ENCODE measurements around the gene UCHL1.

UCHL1 gene

DNA sequence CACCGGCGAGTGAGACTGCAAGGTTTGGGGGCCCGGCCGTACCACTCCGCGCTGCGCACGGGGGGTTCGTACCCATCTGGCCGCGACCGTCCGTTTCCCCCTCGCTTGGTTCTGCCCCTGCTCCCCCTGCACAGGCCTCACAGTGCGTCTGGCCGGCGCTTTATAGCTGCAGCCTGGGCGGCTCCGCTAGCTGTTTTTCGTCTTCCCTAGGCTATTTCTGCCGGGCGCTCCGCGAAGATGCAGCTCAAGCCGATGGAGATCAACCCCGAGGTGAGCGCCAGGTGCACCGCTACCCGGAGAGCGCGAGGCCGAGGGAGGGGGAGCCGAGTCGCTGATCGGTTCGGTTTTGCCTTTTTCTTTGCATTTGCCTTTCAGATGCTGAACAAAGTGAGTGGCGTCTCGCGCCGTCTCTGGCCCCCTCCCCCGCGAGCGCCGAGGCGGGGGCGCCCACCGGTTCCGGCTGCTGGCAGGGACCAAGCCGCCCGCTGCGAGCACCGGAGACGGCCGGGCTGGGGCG lies at the start of gene UCHL1:
UCHL1 (plus strand) TSS at position 189 of the 517 bp plus-strand sequence; CDS start at position 238, 49 bp downstream.
- no peak for DNase-seq (ENCODE audit: low spot score)

DNA sequence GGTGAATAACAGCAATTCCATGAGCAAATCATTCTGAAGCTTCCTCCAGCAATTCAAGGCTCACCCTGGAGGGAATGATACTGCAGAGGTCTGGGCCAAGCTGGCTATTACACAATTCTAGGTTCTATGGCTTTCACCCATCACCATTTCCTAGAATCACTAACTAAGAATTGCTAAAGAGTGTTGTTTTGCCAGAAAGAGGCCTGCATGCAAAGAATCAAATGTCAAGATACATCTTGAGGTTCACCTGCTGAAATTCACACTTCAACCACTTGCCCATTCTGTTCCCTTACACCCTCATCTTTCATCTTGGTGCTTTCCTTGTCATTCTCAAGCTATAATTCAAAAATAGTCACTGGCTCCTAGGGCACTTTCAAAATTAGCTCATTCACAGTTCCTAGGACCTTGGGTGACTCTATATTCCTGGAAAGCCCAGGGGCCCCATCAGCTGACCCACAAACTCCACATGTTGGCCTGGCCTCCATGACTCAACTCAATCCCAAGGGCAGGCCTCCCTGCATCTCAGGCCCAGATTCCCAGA lies 49.4 kb upstream of the UCHL1 start:
- no peak for DNase-seq (ENCODE audit: low spot score)

DNA sequence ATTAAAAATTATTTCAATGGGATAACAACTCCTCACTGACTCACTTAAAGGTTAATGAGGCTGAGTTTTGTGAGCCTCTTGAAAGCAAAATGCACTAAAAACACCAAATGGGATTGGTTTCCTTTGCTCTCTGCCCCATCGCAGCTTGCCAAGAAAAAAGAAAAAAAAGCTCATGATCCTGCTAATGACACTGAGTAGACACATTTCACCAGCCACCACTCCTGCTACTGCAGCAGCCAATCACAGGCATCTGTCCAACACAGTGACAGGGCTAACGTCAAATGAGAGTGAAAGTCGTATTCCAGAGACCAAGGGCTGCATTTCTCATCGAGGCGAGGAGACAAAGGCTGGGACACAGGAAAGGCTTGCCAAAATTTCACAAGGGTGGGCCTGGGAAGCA lies 47.5 kb upstream of the UCHL1 start:
- peak; percentile 5 for DNase-seq (ENCODE audit: low spot score)

DNA sequence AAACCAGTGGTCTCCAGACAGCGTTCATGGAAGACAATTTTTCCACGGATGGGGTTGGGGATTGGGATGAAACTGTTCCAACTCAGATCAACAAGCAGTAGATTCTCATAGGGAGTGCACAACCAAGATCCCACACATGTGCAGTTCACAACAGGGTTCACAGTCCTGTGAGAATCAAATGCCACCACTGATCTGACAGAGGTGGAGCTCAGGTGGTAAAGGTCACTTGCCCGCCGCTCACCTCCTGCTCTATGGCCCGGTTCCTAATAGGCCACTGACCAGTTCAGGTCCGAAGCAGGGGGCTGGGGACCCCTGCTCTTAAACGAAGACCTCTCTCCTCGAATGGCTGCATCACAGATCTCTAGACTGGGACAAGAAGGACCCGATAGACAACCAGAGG lies 46.8 kb upstream of the UCHL1 start:
- DNase-seq (ENCODE audit: low spot score), result no peak

DNA sequence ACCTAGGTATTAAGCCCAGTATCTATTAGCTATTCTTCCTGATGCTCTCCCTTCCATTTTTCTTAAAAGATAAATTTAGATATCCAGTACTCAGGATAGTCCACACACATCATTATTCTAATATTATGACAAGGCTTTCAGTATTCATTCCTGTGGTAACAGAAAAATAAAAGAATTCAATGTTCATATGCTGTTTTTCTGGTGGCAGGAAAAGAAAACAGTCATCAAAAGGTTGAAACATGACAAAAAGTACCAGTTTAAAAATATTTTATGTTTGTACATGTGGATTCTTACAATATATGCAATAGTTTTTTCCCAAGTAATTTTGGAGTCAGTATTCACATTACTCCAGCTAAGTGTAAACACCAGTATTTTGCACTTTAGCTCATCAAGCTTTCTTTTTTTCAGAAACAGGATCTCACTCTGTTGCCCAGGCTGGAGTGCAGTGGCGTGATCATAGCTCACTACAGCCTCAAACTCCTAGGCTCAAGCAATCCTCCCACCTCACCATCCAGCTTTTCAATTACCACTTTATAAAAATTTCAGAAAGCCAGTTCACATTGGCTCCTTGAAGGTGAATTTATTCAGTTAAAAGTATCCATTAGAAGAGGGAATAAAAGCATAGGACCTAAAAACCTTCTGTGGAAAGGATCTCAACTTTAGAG lies 44.6 kb upstream of the UCHL1 start:
- no peak for DNase-seq (ENCODE audit: low spot score)

DNA sequence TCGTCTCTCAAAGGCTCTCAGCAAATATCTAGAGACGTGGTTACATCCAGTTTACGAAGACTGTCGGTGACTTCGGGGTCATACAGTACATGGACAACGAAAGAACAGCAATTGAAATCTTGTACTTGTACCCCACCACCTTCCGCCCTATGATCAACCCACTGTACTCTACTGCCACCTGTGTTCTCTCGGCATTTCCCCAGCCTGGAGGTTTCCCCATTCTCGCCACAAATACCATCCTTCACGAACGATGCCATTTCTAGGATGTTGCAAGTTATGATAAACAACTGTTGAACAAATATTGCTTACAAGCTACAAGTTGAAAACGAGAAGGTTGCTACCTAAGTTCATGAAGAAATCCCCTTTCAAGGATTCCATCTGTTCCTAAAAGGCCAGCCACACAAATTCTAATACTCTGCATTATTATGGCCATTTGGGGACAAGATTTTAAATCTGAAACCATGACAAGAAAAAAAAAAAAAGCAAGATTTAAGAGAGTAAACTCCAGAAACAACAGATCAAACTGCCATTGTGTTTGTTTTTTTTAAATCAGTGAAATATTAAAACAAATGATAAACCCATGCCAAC lies 44.0 kb upstream of the UCHL1 start:
- peak; percentile 69 for DNase-seq (ENCODE audit: low spot score)

DNA sequence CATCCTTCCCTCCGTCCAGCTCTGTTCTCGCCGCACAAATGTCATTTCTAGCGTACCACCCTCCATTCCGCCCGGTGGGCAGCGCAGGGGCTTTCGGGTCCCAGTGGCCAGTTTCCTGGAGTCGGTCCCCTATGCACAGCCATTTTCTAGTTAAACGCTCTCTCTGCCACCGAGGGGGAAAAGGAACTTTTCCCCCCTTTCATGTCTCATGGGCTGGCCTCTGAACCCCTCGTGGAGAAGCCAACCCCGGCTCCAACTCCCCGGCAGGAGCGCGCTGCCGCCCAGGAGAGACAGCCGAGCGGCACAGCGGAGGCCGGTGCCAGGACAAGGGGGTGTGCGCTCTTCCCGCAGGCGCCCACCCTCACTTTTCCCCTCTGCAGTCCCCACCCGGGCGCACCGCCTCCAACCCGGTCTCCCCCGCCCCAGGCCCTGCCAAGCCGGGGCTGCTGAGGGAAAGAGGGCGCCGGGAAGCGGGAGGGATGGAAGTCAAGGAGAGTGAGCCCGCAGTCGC lies 43.0 kb upstream of the UCHL1 start:
- peak; percentile 34 for DNase-seq (ENCODE audit: low spot score)

DNA sequence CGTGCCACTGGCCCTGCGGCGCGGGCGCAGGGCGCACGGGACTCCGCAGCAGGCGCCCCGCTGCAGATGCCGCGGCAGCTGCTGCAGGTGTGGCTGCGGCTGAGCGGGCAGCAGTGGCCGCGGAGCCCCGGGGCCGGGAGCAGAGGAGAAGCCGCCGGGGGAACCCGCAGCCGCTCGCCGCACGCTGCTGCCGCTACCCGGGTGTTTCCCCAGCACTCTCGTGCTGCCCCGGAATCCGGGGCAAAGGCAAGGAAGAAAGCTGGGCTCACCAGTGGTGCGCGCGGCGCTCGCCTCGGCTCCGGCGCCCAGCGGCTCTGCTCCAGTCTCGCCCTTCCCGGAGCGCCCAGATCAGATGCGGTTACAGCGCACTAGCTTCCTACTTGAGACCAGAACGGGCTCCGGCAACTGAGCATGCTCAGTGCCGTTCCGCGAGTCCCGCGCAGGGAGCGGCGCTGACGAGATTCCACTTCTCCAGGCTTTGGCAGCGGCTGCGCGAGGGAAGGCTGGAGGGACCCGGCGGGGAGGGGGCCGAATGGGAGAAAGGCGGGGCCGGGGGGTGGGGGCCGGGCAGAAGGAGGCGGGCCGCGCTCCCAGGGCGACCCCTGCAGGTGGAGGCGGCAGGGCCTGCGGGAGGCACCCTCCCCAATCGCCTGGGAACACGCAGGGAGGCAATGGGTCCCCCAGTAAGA lies 42.4 kb upstream of the UCHL1 start, which contains the start of gene APBB2:
APBB2 (minus strand) TSS at position 407 of the 689 bp plus-strand sequence. CDS start 181,288 bp downstream, outside the sequence.
- DNase-seq (ENCODE audit: low spot score), result peak; percentile 95

DNA sequence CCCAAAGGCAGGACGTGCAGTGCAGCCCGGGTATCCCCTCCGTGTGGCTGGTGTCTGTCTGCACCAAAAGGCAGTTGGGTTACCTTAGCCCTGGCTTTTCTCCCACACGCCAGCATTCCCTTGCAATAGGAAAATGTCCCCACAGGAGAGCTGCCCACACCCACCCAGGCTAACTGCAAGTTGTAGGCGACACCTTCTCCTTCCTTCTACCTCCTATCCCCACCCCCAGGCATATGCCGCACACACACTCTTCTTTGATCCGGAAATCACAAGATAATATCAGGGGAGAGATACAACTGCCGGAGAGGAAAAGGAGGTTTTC lies 41.9 kb upstream of the UCHL1 start:
- DNase-seq (ENCODE audit: low spot score), result no peak

DNA sequence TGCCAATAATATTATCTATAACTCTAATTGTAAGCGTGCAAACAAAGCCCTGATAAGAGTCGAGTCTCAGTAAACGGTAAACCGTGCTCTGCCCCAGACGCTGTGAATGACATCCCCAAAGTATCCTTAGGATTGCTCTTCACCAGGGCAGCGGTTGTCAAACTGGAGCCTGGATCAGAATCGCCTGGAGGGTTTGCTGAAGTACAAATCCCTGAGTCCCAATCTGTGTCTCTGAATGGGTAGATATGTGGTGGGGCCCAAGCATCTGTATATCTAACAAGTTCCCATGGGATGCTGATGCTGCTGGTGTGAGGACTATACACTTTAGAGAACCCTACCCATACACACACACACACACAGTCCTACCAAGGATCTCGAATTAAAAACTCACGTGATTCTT lies 41.6 kb upstream of the UCHL1 start:
- DNase-seq (ENCODE audit: low spot score), result peak; percentile 9

DNA sequence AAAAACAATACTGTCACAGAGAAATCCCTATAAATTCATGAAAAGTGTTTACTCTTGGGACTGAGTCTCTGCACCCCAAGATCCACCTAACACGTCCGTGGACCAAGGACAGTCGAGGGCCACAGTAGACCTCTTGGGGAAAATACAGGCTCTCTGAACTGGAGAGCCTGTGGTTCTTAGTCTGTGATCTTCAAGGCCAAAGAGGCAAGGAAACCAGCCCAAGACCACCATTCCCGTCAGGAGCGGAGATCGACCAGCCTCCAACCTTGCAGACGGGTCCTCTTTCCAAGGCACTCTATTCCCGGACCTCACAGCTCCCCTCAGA lies 40.8 kb upstream of the UCHL1 start:
- no peak for DNase-seq (ENCODE audit: low spot score)

DNA sequence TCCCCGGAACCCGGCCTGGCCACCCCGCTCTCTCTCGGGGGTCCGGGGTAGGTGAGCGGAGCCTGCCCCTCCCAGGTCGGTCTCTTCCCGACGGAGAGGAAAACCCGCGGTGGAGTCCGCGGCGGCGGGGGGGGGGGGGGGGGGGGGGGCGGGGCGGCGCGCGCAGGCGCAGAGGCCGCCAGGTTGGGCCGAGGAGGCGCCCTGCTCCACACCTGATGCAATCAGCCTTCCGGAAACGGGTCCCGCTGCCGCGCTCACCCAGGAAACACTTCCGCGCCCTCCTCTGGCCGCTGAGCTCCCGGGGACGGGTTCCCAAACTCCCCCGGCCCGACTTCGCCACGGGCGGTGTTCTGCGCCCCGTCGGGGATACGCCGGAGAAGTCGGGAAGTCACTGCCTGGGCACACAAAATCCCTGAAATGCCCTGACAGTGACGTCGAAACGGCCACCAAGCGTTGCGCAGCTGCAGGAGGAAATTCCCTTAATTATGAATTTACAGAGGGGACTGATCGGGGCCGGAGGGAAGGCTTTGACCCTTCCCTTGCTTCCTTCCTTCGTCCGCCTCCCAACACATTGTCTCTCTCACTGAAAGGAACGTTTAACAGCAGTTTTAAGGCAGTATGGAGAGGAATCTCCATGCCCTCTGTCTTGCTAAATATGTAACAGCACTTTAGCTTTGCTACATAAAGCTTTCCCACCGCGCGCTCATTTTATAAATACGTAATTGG lies 40.3 kb upstream of the UCHL1 start:
- peak; percentile 87 for DNase-seq (ENCODE audit: low spot score)

DNA sequence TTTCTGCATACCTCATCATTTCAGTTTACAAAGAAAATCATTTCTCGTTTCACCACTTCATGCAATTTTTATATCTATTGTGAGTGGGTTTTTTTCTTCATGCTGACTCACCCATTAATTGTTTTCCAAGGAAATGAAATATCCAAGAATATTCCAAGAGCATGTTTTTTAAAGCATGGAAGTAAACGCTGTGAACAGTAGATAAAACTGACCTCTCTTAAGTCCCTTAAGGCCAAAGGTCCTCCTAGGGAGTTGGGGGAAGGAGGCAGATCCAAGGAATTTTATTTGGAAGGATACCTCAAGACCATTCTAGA lies 39.8 kb upstream of the UCHL1 start:
- DNase-seq (ENCODE audit: low spot score), result no peak

DNA sequence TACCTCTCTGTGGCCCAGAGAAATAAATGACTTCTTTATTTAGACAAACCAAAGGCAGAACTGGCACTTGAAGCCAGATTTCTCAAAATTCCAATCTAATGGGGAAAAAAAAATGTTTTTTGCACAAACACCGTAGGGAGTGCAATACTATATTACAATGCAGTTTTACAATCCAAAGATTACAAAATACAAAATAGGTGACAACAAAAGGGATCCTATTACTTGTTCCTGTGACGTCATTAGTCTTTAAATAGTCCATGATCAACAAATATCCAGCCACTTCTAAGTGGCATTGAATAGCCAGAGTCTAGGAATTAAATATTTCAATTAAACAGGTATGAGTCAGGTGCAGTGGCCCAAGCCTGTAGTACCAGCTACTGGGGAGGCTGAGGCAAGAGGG lies 39.4 kb upstream of the UCHL1 start:
- no peak for DNase-seq (ENCODE audit: low spot score)

DNA sequence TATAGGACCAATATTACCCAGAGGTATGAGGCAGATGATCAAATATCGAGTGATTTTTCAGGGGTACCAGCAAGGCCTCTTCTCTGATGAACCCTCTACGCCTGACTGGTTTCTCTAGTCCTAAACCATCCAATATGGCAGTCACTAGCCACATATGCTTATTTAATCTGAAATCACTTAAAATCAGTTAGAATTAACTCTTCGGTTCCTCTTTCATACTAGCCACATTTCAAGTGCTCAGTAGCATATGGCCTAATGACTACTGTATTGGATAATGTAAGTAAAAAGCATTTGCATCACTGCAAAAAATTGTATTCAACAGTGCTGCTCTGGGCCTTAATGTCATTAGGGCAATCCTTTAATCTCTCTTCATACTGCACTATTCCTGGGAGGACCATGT lies 38.0 kb upstream of the UCHL1 start:
- no peak for DNase-seq (ENCODE audit: low spot score)

DNA sequence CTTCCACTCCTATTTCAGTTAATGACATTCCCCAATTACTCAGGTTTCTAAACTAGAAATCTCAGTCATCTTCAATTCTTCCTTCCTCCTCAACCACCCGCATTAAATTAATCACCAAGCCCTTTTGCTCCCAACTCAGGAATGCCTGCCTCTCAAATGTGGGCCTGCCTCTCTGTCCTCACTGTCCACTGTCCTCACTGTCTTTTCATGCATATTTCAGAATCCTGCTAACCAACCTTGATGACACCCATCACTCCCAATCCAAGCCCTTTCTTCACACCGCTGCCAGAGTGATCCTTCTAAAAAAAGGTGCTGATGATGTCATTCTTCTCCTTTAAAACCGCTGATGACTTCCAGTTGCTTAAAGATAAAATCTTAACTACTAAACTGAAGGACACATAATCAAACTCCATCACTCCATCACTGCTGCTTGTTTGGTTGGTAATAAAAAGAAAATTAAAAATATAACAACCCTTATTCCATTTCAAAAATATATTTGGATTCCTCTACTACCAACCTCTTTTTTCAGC lies 37.2 kb upstream of the UCHL1 start:
- DNase-seq (ENCODE audit: low spot score), result no peak

DNA sequence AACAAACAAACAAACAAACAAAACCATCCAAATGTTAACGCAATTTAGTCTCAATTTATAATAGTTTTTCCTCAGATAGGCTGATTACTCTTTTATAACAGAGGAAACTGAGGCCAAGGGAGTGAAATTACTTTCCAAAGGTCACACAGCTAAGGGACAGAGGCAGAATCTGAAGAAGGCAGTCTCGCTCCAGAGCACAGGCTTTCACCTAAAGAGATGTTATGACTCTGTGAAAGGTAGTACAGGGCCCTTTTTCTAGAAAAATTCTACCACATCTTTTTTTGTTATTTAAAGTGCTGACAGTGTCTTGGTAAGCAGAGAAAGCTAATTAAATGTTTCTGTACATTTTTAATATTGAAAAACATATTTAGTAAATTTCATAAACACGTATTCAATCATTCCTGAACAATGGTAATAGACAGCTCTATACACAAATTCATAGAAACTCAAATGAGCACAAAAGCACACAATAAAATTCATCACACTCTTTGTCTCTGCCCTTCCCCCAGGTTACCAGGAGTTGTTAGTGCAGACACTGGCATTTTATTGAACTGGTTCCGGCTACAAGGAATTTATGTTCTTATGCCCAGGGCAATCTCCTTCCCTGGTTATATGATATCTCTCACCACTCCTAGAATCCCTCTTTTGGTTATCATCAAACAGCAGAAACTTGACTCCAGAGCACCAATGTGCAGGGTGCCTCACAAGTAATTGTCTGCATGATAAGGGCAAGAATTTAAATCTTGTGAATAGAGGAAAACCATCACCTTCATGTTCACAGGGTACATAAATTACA lies 34.7 kb upstream of the UCHL1 start:
- DNase-seq (ENCODE audit: low spot score), result no peak

DNA sequence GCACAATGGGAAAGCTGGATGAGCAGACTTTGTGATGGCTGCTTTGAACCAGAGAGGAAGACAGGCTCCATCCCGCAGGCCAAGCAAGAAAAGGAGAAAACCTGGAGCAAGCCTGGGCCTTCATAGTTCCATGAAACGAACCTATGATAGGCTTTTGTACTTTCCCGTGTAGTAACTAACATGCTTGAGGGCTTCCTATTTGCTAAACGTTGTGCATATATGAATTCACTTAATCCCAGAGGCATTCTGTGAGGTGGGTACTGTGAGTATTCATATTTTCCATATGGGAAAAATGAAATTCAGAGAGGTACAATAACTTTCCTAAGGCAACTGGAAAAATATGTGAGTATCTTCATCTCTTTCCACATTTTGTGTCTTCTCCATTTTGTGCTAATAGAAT lies 28.8 kb upstream of the UCHL1 start:
- no peak for DNase-seq (ENCODE audit: low spot score)

DNA sequence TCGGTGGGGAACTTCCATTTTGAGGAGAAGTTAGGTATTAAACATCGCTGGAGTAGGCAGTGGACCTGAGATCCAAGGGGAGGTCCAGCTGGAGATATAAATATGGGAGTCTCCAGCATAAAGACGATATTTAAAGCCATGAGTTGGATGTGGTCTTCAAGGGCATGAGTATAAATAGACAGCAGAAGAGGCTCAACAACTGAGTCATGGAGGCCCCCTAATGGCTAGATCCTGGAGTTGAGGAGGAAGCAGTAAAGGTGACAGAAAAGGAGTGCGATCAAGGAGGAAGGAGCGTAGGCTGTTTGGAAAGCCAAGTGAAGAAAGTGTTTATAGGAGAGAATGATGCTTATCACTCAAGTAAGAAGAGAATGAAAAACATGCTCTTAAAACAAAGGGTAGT lies 24.3 kb upstream of the UCHL1 start:
- no peak for DNase-seq (ENCODE audit: low spot score)

DNA sequence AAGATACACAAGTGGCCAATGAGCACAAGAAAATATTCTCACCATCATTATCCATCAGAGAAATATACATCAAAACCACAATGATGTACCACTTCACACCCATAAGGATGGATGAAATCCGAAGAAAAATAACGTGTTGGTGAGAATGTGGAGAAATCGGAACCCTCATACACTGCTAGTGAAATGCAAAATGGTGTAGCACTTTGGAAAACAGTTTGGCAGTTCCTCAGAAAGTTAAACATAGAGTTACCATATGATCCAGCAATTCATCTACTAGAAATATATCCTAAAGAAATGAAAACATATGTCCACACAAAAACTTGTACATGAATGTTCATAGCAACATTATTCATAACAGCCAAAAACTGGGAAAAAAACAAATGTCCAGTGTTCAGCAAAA lies 23.9 kb upstream of the UCHL1 start:
- no peak for DNase-seq (ENCODE audit: low spot score)

DNA sequence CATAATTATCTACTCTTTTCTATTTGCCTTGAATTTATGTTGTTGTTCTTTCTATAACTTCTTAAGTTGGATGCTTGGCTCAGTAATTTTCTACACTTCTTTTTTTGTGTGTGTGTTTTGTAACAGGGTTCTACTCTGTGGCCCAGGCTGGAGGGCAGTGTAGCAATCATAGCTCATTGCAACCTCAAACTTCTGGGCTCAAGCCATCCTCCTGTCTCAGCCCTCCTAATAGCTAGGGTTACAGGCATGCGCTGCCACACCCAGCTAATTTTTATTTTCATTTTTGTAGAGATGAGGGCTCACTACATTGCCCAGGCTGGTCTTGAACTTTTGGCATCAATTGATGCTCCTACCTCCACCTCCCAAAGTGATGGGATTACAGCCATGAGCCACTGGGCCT lies 20.7 kb upstream of the UCHL1 start:
- no peak for DNase-seq (ENCODE audit: low spot score)

All from RKO (cell line).